Esophagus muscularis mucosa (tissue), 4 donors: ENCODE measurements around the gene CCNJL. TPM values are rescaled to one million over a fixed set of nuclear protein-coding genes. Genes with fewer than 3 reads are reported as not detected.

Experiments used
- DNase-seq: peaks from one replicate; pipeline ENCODE4 v3.0.0-alpha.2; 2017; ENCODE audit errors: extremely low spot score
- H3K27ac ChIP-seq, 4 donors: fragments of 200-600 bp; sonication (generic); replicated peaks in 1 of 4; 1 replicate in 3 of 4; 2 replicates in 1 of 4; pipeline ENCODE4 v1.5.1; 2016 to 2019; ENCODE audit warnings: mild to moderate bottlenecking in 1 of 4
- H3K27me3 ChIP-seq, 4 donors: fragments of 200-600 bp; sonication (generic); one replicate each; pipeline versions ENCODE4 v1.5.1 to v1.6.0; 2016 to 2019
- H3K36me3 ChIP-seq, 4 donors: fragments of 200-600 bp; sonication (generic); one replicate each; pipeline ENCODE4 v1.5.1; 2016 to 2019
- H3K4me1 ChIP-seq, 4 donors: fragments of 200-600 bp; sonication (generic); one replicate each; pipeline ENCODE4 v1.5.1; 2016 to 2019
- H3K4me3 ChIP-seq, 4 donors: fragments of 200-600 bp; sonication (generic); 1 replicate in 2 of 4; 2 replicates in 2 of 4; pipeline ENCODE4 v1.5.1; 2016 to 2019; ENCODE audit warnings: mild to moderate bottlenecking in 4 of 4, moderate library complexity in 1 of 4
- H3K9me3 ChIP-seq, 4 donors: fragments of 200-600 bp; sonication (generic); 1 replicate in 3 of 4; 2 replicates in 1 of 4; pipeline ENCODE4 v1.5.1; 2016 to 2019
- CTCF ChIP-seq, 3 experiments: fragments of 200-600 bp in 2 of 3; fragments of 450-650 bp in 1 of 3; sonication (generic) in 2 of 3; IDR thresholded peaks; one replicate each; pipeline ENCODE4 v1.5.1; 2017 to 2019; ENCODE audit warnings: antibody characterized with exemption in 3 of 3, mild to moderate bottlenecking in 2 of 3, moderate library complexity in 1 of 3
- EP300 ChIP-seq: sonication (generic); formaldehyde crosslinking; IDR thresholded peaks from one replicate; pipeline ENCODE4 v1.6.1; 2017; ENCODE audit warnings: antibody characterized with exemption
- POLR2A ChIP-seq: fragments of 450-650 bp; IDR thresholded peaks from one replicate; pipeline ENCODE4 v1.6.1; 2017; ENCODE audit warnings: antibody characterized with exemption, moderate library complexity, mild to moderate bottlenecking, low read depth
- POLR2AphosphoS5 ChIP-seq, 2 donors: sonication (generic); formaldehyde crosslinking; IDR thresholded peaks; one replicate each; pipeline ENCODE4 v1.6.1; 2017; ENCODE audit warnings: antibody characterized with exemption in 2 of 2
- WGBS: methylation state at CpG from one replicate; pipeline ENCODE4 v1.1.5; 2018; 5-methylcytosine and 5-hydroxymethylcytosine counted together
- intact Hi-C: fragments of 100-400 bp; cut with DNase I; formaldehyde crosslinking; loops from one replicate; pipeline ENCODE4 v1.15.1; 2023
- total RNA-seq, 4 donors: library from RNA; depleted of rRNA; stranded (reverse); fragments of >200 nt; gene quantifications; one replicate each; pipeline versions ENCODE4 v1.1.0 to v1.2.1, GENCODE V29; 2016

Gene CCNJL
- total RNA-seq, 4 donors from 2014 or later = 0.83 to 2.5 (median 1.3) TPM

DNA sequence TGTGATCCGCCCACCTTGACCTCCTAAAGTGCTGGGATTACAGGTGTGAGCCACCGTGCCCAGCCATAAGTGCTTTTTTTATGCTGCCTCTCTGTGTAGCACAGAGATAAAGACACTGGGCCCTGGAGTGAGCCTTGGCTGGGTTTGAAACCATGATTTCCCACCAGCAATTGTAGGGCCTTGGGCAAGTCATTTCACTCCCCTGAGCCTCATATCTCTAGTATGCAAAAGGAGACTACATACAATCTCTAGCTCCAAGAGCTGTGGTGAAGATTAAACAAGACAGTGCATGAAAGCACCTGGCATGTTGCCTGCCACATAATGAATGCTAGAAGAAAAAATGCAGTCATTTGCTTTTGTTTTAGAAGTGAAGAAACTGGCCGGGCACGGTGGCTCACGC, 79.1 kb downstream of the CCNJL start:
- 69% methylated on average over 5 of the region's 5 CpGs for WGBS
- no peak overlapping the region for H3K27ac ChIP-seq
- no peaks in the 10 kb centered on the region for H3K4me1 ChIP-seq
- intact Hi-C loops = no loop called here
- no peak for DNase-seq
- no peaks in the 10 kb centered on the region for H3K36me3 ChIP-seq
- no peak for TF ChIP-seq POLR2AphosphoS5 (IDR thresholded peaks at IDR 0.05)
- no peak for TF ChIP-seq CTCF (IDR thresholded peaks at IDR 0.05)
- no peak for TF ChIP-seq EP300
- no peak for TF ChIP-seq POLR2A
- peaks cover 0 to 6% (median 0%) of the 10 kb centered on the region in 4 donors for H3K27me3 ChIP-seq
- H3K9me3 ChIP-seq = no peaks in the 10 kb centered on the region
- H3K4me3 ChIP-seq = no peak overlapping the region

- no peaks in the 10 kb centered on the region for H3K9me3 ChIP-seq
- intact Hi-C loops = no loop called here
- no peak for DNase-seq
- no peaks in the 10 kb centered on the region for H3K36me3 ChIP-seq
- TF ChIP-seq POLR2AphosphoS5 (IDR thresholded peaks at IDR 0.05) (no peak), EP300 (no peak), POLR2A (no peak), CTCF (IDR thresholded peaks at IDR 0.05) (no peak)
- H3K27me3 ChIP-seq = no peaks in the 10 kb centered on the region
- 87% methylated on average over 10 of the region's 10 CpGs for WGBS
- no peaks in the 10 kb centered on the region for H3K4me1 ChIP-seq
- H3K27ac ChIP-seq = no peak overlapping the region
- H3K4me3 ChIP-seq = no peak overlapping the region
Measured at GRCh38 chr5:160231783-160232342, 80.5 kb downstream of the CCNJL start.

- no peaks in the 10 kb centered on the region for H3K27me3 ChIP-seq
- intact Hi-C loops = no loop called here
- no peaks in the 10 kb centered on the region for H3K36me3 ChIP-seq
- H3K4me1 ChIP-seq = no peaks in the 10 kb centered on the region
- WGBS = 72% methylated on average over 8 of the region's 9 CpGs
- TF ChIP-seq POLR2A (no peak), EP300 (no peak), CTCF (IDR thresholded peaks at IDR 0.05) (no peak), POLR2AphosphoS5 (IDR thresholded peaks at IDR 0.05) (no peak)
- no peaks in the 10 kb centered on the region for H3K9me3 ChIP-seq
- no peak for DNase-seq
- no peak overlapping the region for H3K4me3 ChIP-seq
- H3K27ac ChIP-seq = no peak overlapping the region
Measured at GRCh38 chr5:160230686-160231527, 81.5 kb downstream of the CCNJL start.

GRCh38 chr5:160229190-160229742, 83.1 kb downstream of the CCNJL start, which contains the start of gene FABP6:
Gene FABP6, plus strand, starts transcription at chr5:160229506. Its CDS starts 52 bp downstream, at chr5:160229558.
- 71% methylated on average over 7 of the region's 7 CpGs for WGBS
- Histone ChIP-seq H3K4me1 (no peaks in the 10 kb centered on the region), H3K27ac (no peak within 1 kb of the TSS), H3K4me3 (no peak within 1 kb of the TSS), H3K9me3 (no peaks in the 10 kb centered on the region), H3K36me3 (no peaks in the 10 kb centered on the region), H3K27me3 (no peaks in the 10 kb centered on the region)
- no peak for DNase-seq
- TF ChIP-seq POLR2AphosphoS5 (IDR thresholded peaks at IDR 0.05) = no peak
- TF ChIP-seq EP300 = no peak
- TF ChIP-seq POLR2A = no peak
- no peak for TF ChIP-seq CTCF (IDR thresholded peaks at IDR 0.05)
- intact Hi-C loops = no loop called here
